GM12801 (cell line): ENCODE results near the gene CABP2.

Source experiments
- TF ChIP-seq, protein P1 (sequence below): IDR thresholded peaks from one replicate; pipeline ENCODE4 v1.5.1; 2011; ENCODE audit warnings: control low read depth; ENCODE audit not compliant: insufficient read length; ENCODE audit errors: extremely low read depth

CABP2 gene

DNA sequence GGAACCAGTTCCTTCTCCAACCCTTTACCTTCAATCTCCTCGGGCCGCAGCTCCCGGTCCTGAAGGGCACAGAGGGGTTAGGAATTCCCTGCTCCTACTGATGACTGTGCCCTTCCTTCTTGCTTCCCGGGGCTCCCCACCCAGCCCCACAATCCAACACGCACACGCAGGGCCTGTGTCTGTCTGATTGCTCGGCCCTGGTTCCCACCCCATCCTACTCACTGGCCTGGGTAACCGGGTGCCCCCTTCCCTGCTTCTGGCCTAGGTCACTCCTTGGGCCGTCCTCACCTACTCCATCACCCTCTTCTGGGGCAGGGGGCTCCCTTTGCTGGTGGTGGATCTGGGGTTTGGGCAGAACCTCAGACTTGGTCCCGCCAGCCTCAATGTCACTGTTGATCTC is 1.3 kb downstream of the CABP2 start:
- TF ChIP-seq, protein P1, sequence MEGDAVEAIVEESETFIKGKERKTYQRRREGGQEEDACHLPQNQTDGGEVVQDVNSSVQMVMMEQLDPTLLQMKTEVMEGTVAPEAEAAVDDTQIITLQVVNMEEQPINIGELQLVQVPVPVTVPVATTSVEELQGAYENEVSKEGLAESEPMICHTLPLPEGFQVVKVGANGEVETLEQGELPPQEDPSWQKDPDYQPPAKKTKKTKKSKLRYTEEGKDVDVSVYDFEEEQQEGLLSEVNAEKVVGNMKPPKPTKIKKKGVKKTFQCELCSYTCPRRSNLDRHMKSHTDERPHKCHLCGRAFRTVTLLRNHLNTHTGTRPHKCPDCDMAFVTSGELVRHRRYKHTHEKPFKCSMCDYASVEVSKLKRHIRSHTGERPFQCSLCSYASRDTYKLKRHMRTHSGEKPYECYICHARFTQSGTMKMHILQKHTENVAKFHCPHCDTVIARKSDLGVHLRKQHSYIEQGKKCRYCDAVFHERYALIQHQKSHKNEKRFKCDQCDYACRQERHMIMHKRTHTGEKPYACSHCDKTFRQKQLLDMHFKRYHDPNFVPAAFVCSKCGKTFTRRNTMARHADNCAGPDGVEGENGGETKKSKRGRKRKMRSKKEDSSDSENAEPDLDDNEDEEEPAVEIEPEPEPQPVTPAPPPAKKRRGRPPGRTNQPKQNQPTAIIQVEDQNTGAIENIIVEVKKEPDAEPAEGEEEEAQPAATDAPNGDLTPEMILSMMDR: no peak

GRCh38 chr11:67520856-67521824 is 2.1 kb downstream of the CABP2 start:
- TF ChIP-seq, protein P1: no peak

- TF ChIP-seq, protein P1: no peak
These were observed 3.5 kb downstream of the CABP2 start for GRCh38 chr11:67519726-67520125.

DNA sequence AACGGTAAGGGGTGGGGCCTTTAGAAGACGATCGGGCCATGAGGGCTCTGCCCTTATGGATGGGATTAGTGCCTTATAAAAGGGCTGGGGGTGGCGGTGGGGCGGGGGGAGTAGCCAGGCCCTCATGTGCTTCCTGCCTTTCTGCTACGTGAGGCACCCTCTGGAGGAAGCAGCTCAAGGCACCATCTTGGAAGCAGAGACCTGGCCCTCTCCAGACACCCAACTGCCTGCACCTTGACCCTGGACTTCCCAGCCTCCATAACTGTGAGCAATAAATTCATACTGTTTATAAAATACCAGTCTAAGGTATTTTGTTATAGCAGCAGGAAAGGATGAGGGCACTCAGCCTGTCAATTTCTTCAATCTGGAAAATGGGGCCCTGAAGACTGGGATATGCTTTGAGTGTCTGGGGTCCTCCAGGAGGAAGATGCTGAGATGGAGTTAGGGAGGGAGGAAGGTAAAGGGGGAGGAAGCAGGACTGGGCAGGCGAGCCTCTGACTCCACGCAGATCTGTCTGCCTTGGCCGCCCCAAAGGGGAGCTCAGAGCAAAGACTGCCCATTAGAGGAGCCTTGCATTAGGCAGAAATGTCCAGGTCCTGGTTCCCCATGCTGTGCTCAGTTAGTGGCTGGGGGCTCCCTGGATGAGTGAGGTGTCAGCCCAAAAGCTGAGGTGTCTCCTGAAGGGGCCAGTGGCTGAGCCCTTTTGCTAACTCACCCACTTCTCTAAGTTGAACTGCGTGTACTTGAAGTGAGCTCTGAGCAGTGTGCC is 5.3 kb downstream of the CABP2 start:
- TF ChIP-seq, protein P1: no peak

DNA sequence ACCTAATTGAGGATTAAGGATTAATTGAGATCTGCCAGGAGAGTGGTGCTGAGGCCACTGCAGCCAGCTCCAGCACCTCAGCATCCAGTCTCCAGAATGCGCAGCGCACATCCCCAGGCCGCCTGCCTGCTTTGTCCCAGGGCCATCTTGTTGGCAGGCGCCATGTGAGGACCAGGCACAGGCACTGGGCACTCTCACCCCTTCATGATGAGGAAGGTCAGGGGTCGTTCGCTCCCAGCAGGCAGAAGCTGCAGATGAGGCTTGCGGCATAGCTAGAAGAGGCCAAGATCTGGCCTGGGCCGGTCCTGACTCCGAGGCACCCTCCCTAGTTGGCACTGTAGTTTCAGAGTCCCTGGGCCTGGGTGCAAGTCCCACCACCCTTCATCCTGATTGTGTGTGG is 6.4 kb downstream of the CABP2 start:
- TF ChIP-seq, protein P1: no peak

DNA sequence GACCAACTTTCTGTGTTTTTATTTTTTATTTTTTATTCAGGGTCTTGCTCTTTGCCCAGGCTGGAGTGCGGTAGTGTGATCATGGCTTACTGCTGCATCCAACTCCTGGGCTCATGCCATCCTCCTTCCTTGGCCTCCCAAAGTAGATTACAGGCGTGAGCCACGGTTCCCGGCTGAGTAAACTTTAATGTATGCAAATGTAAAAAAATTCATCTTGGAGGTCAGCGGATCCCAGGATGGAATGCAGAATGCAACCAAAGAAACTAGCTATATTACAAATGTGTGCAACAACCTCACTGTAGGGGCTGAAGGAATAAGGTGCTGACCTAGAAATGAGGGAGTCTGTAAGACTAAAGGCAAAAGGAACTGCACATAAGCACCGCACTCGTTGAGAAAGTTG is 9.1 kb downstream of the CABP2 start:
- TF ChIP-seq, protein P1: no peak

DNA sequence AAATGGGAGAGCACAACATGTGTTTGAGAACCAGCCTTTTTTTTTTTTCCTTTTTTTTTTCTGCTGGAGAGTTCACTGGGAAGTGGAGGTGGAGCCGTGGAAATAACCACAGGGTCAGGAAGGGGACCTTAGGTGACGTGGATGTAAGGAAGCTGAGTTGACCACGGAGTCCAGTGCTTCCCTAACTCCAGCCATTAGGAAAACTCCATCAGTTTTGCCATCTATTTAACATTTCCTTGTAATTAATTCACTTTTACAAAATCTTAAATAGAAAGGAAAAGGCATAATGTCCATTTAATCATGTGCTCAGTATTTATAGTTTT is 13.3 kb downstream of the CABP2 start:
- TF ChIP-seq, protein P1: no peak
